ENCODE measurements around the gene SOX4.

The SOX4 gene

GRCh38 chr6:21594416-21595281 lies 1.1 kb downstream of the SOX4 start:
- DNase-seq, result peak; percentile 27

- peak; percentile 33 for DNase-seq
Observed at GRCh38 chr6:21595285-21596144, 2.0 kb downstream of the SOX4 start.

- peak; percentile 86 for DNase-seq
Observed at GRCh38 chr6:21596145-21596948, 2.8 kb downstream of the SOX4 start.

- DNase-seq, result peak; percentile 86
Observed at GRCh38 chr6:21596949-21597682, 3.6 kb downstream of the SOX4 start.

- DNase-seq, result peak; percentile 42
Observed at GRCh38 chr6:21597801-21598673, 4.5 kb downstream of the SOX4 start.

- no peak for DNase-seq
Observed at GRCh38 chr6:21598674-21599023, 5.1 kb downstream of the SOX4 start.

- DNase-seq, result peak; percentile 51
Observed at GRCh38 chr6:21599051-21599696, 5.6 kb downstream of the SOX4 start.

- peak; percentile 39 for DNase-seq
Observed at GRCh38 chr6:21601339-21601923, 7.9 kb downstream of the SOX4 start.

- no peak for DNase-seq
Observed at GRCh38 chr6:21601932-21602390, 8.4 kb downstream of the SOX4 start.

GRCh38 chr6:21603082-21603952 lies 9.8 kb downstream of the SOX4 start:
- DNase-seq, result peak; percentile 88

- peak; percentile 62 for DNase-seq
Observed at GRCh38 chr6:21604081-21604480, 10.5 kb downstream of the SOX4 start.

- no peak for DNase-seq
Observed at GRCh38 chr6:21605166-21605565, 11.6 kb downstream of the SOX4 start.

- no peak for DNase-seq
Observed at GRCh38 chr6:21608601-21609000, 15.1 kb downstream of the SOX4 start.

- DNase-seq, result no peak
Observed at GRCh38 chr6:21609881-21610329, 16.4 kb downstream of the SOX4 start.

- no peak for DNase-seq
Observed at GRCh38 chr6:21610341-21610740, 16.8 kb downstream of the SOX4 start.

GRCh38 chr6:21611485-21611884 lies 17.9 kb downstream of the SOX4 start:
- no peak for DNase-seq

- no peak for DNase-seq
Observed at GRCh38 chr6:21612067-21612745, 18.7 kb downstream of the SOX4 start.

GRCh38 chr6:21613809-21614208 lies 20.3 kb downstream of the SOX4 start:
- no peak for DNase-seq

GRCh38 chr6:21614226-21614625 lies 20.7 kb downstream of the SOX4 start:
- no peak for DNase-seq

Data from NCI-H526 treated with DMSO at 0.1 percent for 48 hours (cell line).